Measurements from ENCODE around the gene PNKD.

GRCh38 chr2:218264773-218265561 is 5.4 kb upstream of the PNKD start:
- no peak for TF ChIP-seq CTCF (IDR thresholded peaks at IDR 0.05; ENCODE audit: low read depth, low read length, poor library complexity, severe bottlenecking)
- no peak for TF ChIP-seq EZH2phosphoT487 (IDR thresholded peaks at IDR 0.05; ENCODE audit: borderline replicate concordance, low read length)
